Vagina (tissue), 2 donors: ENCODE results near the gene AKAP13.

ENCODE experiments used
- POLR2A ChIP-seq, 2 donors: fragments of 450-650 bp; IDR thresholded peaks; one replicate each; pipeline ENCODE4 v1.6.1; 2017; ENCODE audit warnings: antibody characterized with exemption in 2 of 2, mild to moderate bottlenecking in 2 of 2, moderate library complexity in 2 of 2
- POLR2AphosphoS5 ChIP-seq, 2 donors: sonication (generic); formaldehyde crosslinking; IDR thresholded peaks; one replicate each; pipeline ENCODE4 v1.9.0; 2017; ENCODE audit warnings: antibody characterized with exemption in 2 of 2, mild to moderate bottlenecking in 2 of 2, low read depth in 1 of 2; ENCODE audit not compliant: insufficient read depth in 1 of 2
- TF ChIP-seq, protein P1 (sequence below), 3 experiments: fragments of 450-650 bp in 2 of 3; fragments of 200-600 bp in 1 of 3; sonication (generic) in 1 of 3; IDR thresholded peaks; one replicate each; pipeline ENCODE4 v1.5.1; 2017 to 2019; ENCODE audit warnings: antibody characterized with exemption in 3 of 3, mild to moderate bottlenecking in 2 of 3, moderate library complexity in 2 of 3

DNA sequence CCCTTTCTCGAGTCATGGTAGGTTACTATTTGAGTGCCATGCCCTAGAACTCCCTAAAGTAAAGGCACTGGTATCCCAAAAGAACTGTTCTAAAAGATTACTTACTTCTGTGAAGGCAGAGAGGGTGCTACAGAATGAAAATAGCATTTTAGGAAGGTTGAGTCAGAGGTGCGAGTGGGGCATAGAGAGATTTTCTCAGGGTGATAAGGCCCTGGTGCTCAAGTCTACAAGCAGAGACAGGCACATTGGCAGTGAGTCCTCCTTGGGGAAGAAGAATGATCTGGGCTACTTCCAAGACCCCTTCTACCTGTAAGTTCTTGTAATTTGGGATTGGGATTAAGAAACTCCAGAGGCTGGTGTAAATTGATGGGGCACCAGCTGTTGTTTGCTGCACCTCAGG is 96.7 kb downstream of the AKAP13 start:
- TF ChIP-seq POLR2AphosphoS5 (IDR thresholded peaks at IDR 0.05; ENCODE audit: insufficient read depth in 1 of 2, low read depth in 1 of 2) (no peak), POLR2A (IDR thresholded peaks at IDR 0.05) (no peak)
- TF ChIP-seq, protein P1, sequence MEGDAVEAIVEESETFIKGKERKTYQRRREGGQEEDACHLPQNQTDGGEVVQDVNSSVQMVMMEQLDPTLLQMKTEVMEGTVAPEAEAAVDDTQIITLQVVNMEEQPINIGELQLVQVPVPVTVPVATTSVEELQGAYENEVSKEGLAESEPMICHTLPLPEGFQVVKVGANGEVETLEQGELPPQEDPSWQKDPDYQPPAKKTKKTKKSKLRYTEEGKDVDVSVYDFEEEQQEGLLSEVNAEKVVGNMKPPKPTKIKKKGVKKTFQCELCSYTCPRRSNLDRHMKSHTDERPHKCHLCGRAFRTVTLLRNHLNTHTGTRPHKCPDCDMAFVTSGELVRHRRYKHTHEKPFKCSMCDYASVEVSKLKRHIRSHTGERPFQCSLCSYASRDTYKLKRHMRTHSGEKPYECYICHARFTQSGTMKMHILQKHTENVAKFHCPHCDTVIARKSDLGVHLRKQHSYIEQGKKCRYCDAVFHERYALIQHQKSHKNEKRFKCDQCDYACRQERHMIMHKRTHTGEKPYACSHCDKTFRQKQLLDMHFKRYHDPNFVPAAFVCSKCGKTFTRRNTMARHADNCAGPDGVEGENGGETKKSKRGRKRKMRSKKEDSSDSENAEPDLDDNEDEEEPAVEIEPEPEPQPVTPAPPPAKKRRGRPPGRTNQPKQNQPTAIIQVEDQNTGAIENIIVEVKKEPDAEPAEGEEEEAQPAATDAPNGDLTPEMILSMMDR (IDR thresholded peaks at IDR 0.05) = no peak
